Activated CD4-positive, CD25-positive, alpha-beta regulatory T cell treated with anti-CD3 and anti-CD28 coated beads, Interleukin-2, amount 50 U/mL, for 16 hours (primary cell): ENCODE results near the gene WDR77.

Source experiments
- DNase-seq: peaks from one replicate; pipeline ENCODE4 v3.0.0-alpha.2; 2020; ENCODE audit warnings: low read depth, low spot score

The WDR77 gene

GRCh38 chr1:111448918-111449702 is at the start of gene WDR77, which contains the start of gene ATP5PB:
Gene WDR77, minus strand, starts transcription at chr1:111449256. Its CDS starts 87 bp downstream, at chr1:111449169.
Gene ATP5PB, plus strand, starts transcription at chr1:111449464. Its CDS starts 78 bp downstream, at chr1:111449542.
- DNase-seq: peak; percentile 82

- DNase-seq: no peak
Measured at GRCh38 chr1:111497592-111497991, 48.5 kb upstream of the WDR77 start.

GRCh38 chr1:111496398-111496797 is 47.3 kb upstream of the WDR77 start:
- DNase-seq: no peak

GRCh38 chr1:111491070-111491469 is 42.0 kb upstream of the WDR77 start:
- DNase-seq: no peak

GRCh38 chr1:111490220-111490619 is 41.2 kb upstream of the WDR77 start:
- DNase-seq: no peak

- no peak for DNase-seq
Measured at GRCh38 chr1:111489604-111490003, 40.5 kb upstream of the WDR77 start.

GRCh38 chr1:111488669-111489068 is 39.6 kb upstream of the WDR77 start:
- DNase-seq: no peak

GRCh38 chr1:111487133-111487532 is 38.1 kb upstream of the WDR77 start:
- DNase-seq: no peak

GRCh38 chr1:111486431-111486830 is 37.4 kb upstream of the WDR77 start:
- no peak for DNase-seq

GRCh38 chr1:111484391-111485026 is 35.5 kb upstream of the WDR77 start:
- DNase-seq: no peak

- no peak for DNase-seq
Measured at GRCh38 chr1:111483876-111484275, 34.8 kb upstream of the WDR77 start.

- DNase-seq: no peak
Measured at GRCh38 chr1:111483166-111483565, 34.1 kb upstream of the WDR77 start.

- DNase-seq: no peak
Measured at GRCh38 chr1:111481387-111482221, 32.5 kb upstream of the WDR77 start.

- no peak for DNase-seq
Measured at GRCh38 chr1:111480674-111481073, 31.6 kb upstream of the WDR77 start.

- no peak for DNase-seq
Measured at GRCh38 chr1:111476761-111477309, 27.8 kb upstream of the WDR77 start.

GRCh38 chr1:111476214-111476613 is 27.2 kb upstream of the WDR77 start:
- no peak for DNase-seq

- no peak for DNase-seq
Measured at GRCh38 chr1:111475701-111476100, 26.6 kb upstream of the WDR77 start.

GRCh38 chr1:111474521-111474920 is 25.5 kb upstream of the WDR77 start:
- DNase-seq: no peak

- DNase-seq: no peak
Measured at GRCh38 chr1:111474106-111474505, 25.1 kb upstream of the WDR77 start.

GRCh38 chr1:111471538-111471937 is 22.5 kb upstream of the WDR77 start:
- DNase-seq: no peak

GRCh38 chr1:111471012-111471411 is 22.0 kb upstream of the WDR77 start:
- peak; percentile 39 for DNase-seq

GRCh38 chr1:111470596-111470995 is 21.5 kb upstream of the WDR77 start:
- no peak for DNase-seq
